ENCODE measurements around the gene GRIP1.

GRIP1 gene

DNA sequence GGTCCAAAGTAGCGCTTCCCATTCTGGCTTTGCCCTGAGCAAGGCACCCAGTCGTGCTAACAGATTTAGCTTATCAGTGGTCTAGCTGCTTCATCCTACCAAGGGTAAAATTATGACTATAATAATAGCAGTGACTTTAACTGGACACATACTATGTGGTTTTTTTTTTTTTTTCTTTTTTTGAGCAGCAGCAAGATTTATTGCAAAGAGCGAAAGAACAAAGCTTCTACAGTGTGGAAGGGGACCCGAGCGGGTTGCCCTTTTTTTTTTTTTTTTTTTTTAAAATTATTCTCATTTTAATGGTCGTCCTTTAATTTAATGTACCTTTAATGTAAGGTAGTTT lies 376.1 kb downstream of the GRIP1 start:
- no peak for FAIRE-seq
- TF ChIP-seq POLR2A (IDR thresholded peaks at IDR 0.05; ENCODE audit: low read depth, low read length) (no peak), PAX5 (IDR thresholded peaks at IDR 0.05; ENCODE audit: insufficient read depth, low read length, severe bottlenecking) (no peak), TAF1 (IDR thresholded peaks at IDR 0.05; ENCODE audit: low read depth, low read length) (no peak), POLR2AphosphoS5 (IDR thresholded peaks at IDR 0.05; ENCODE audit: low read depth, low read length) (no peak), SPI1 (IDR thresholded peaks at IDR 0.05; ENCODE audit: low read depth, low read length) (no peak), POU2F2 (IDR thresholded peaks at IDR 0.05; ENCODE audit: low read depth, low read length) (no peak)
- DNase-seq (ENCODE audit: insufficient read length, low spot score), result no peak

DNA sequence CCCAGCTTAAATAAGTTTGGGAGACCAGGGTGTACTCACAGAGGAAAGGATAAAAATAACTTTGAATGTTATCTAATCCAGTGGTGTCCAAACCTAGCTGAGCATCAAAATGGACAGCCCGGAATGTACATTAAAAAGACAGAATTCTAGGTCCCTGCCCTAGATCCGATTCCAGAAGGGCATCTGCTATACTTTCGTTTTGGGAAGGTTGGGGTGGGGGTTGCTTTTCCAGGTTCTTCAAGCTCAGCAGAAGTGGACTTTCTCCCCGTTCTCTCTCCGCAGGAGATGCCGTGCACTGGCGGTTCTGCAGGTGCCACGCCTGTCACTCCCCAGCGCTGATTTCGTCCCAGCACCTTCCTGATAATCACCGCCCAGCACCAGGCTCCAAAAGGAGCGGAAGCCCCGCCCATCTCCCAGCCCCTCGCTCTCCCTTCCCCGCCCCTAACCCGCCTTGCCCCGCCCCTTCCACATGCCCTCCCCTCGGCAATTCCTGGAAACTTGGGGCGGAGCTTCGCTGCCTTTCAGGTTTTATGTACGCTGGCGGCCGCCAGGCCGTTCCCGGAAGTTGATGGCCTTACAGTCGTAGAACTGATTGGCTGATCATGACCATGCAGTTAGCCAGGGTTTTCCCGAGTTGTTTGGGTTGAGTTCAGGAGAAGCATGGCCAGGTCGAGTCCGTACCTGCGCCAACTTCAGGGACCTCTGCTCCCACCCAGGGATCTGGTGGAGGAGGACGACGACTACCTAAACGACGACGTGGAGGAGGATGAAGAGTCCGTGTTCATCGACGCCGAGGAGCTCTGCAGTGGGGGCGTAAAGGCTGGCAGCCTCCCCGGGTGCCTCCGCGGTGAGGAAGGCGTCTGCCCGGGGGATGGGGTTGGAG lies 376.7 kb downstream of the GRIP1 start, which contains the start of gene HELB:
Gene HELB, plus strand, starts transcription at position 550 of the 883 bp plus-strand sequence. Its CDS starts 111 bp downstream, at position 661.
- peak; percentile 61 for DNase-seq (ENCODE audit: insufficient read length, low spot score)
- peak; percentile 98 for FAIRE-seq
- TF ChIP-seq PAX5 (IDR thresholded peaks at IDR 0.05; ENCODE audit: insufficient read depth, low read length, severe bottlenecking) (no peak), TAF1 (IDR thresholded peaks at IDR 0.05; ENCODE audit: low read depth, low read length) (peak; percentile 77), SPI1 (IDR thresholded peaks at IDR 0.05; ENCODE audit: low read depth, low read length) (no peak), POLR2AphosphoS5 (IDR thresholded peaks at IDR 0.05; ENCODE audit: low read depth, low read length) (peak; percentile 88), POLR2A (IDR thresholded peaks at IDR 0.05; ENCODE audit: low read depth, low read length) (peak; percentile 88), POU2F2 (IDR thresholded peaks at IDR 0.05; ENCODE audit: low read depth, low read length) (peak; percentile 37; the same call in 1 of the 2 replicates)

GRCh38 chr12:66297923-66298322 lies 381.0 kb downstream of the GRIP1 start:
- FAIRE-seq (no peak), DNase-seq (ENCODE audit: insufficient read length, low spot score) (no peak)
- TF ChIP-seq POLR2AphosphoS5 (IDR thresholded peaks at IDR 0.05; ENCODE audit: low read depth, low read length) (no peak), POU2F2 (IDR thresholded peaks at IDR 0.05; ENCODE audit: low read depth, low read length) (no peak), SPI1 (IDR thresholded peaks at IDR 0.05; ENCODE audit: low read depth, low read length) (no peak), PAX5 (IDR thresholded peaks at IDR 0.05; ENCODE audit: insufficient read depth, low read length, severe bottlenecking) (no peak)

All from GM12891 (cell line).